OCI-LY7 (cell line): ENCODE data around the gene PFKP. TPM values are rescaled to one million over a fixed set of nuclear protein-coding genes. Genes with fewer than 3 reads are reported as not detected.
"Not testable (repeated sequence)": the region's sequence is repeated elsewhere in the genome, so short reads cannot be mapped to it uniquely, and the experiment has no call there.

Source experiments
- BruUV-seq: library from RNA; stranded (reverse); fragments of 400-500 nt; replicated peaks from 2 replicates; lab custom pipeline; 2021; lab: Mats Ljungman, UMichigan
- CTCF ChIA-PET: fragments of 300-600 bp; sonication (Branson Sonifier 250); formaldehyde crosslinking; loops from one replicate; lab custom pipeline; 2022; ENCODE audit warnings: antibody characterized with exemption; ENCODE audit not compliant: unreplicated experiment; lab: Charles Lee
- POLR2A ChIA-PET: fragments of 300-600 bp; sonication (Branson Sonifier 250); formaldehyde crosslinking; loops from one replicate; lab custom pipeline; 2022; ENCODE audit warnings: antibody characterized with exemption; lab: Charles Lee
- DNase-seq: peaks from one replicate; pipeline ENCODE4 v3.0.0-alpha.2; 2015; ENCODE audit warnings: low spot score
- H2AFZ ChIP-seq: fragments of 200-600 bp; sonication (generic), shearing (Covaris generic); 2 replicates; pipeline ENCODE4 v1.6.1; 2014; ENCODE audit warnings: mild to moderate bottlenecking, antibody characterized with exemption, low read length, moderate library complexity
- H3K27ac ChIP-seq: fragments of 200-600 bp; sonication (generic); 2 replicates; pipeline ENCODE4 v1.5.1; 2014; ENCODE audit warnings: mixed run types, low read depth, mild to moderate bottlenecking, moderate library complexity, low read length, inconsistent platforms; ENCODE audit not compliant: poor library complexity, severe bottlenecking
- H3K36me3 ChIP-seq: fragments of 200-600 bp; sonication (generic); 2 replicates; pipeline ENCODE4 v1.6.1; 2014; ENCODE audit warnings: mild to moderate bottlenecking, antibody characterized with exemption, low read length, moderate library complexity, mixed read lengths; ENCODE audit not compliant: insufficient read depth
- H3K4me1 ChIP-seq: fragments of 200-600 bp; sonication (generic); 2 replicates; pipeline ENCODE4 v1.5.1; 2014; ENCODE audit warnings: mild to moderate bottlenecking, low read length; ENCODE audit not compliant: insufficient read depth, poor library complexity, severe bottlenecking
- H3K4me2 ChIP-seq: fragments of 200-600 bp; sonication (generic); 2 replicates; pipeline ENCODE4 v1.6.1; 2014; ENCODE audit warnings: mild to moderate bottlenecking, low read length
- H3K4me3 ChIP-seq: fragments of 200-600 bp; sonication (generic); 2 replicates; pipeline ENCODE4 v1.5.1; 2014; ENCODE audit warnings: mild to moderate bottlenecking, low read depth, low read length; ENCODE audit not compliant: poor library complexity, severe bottlenecking
- H3K79me2 ChIP-seq: fragments of 200-600 bp; sonication (generic); 2 replicates; pipeline ENCODE4 v1.6.1; 2016; ENCODE audit warnings: low read depth, mild to moderate bottlenecking, low read length, moderate library complexity, mixed read lengths; ENCODE audit not compliant: insufficient read depth
- H3K9me2 ChIP-seq: fragments of 200-600 bp; sonication (generic); 2 replicates; pipeline ENCODE4 v1.6.1; 2016; ENCODE audit warnings: mild to moderate bottlenecking, low read length, mixed read lengths; ENCODE audit not compliant: insufficient read depth
- H3K9me3 ChIP-seq: fragments of 200-600 bp; sonication (generic); 2 replicates; pipeline ENCODE4 v1.6.1; 2014; ENCODE audit warnings: mild to moderate bottlenecking, mixed run types, low read length, mixed read lengths
- H4K20me1 ChIP-seq: fragments of 200-600 bp; sonication (generic); 2 replicates; pipeline ENCODE4 v1.6.1; 2014; ENCODE audit warnings: mild to moderate bottlenecking, antibody characterized with exemption, low read length, moderate library complexity, mixed read lengths; ENCODE audit not compliant: insufficient read depth
- CTCF ChIP-seq: fragments of 200-600 bp; sonication (generic); conservative IDR thresholded peaks from 2 replicates; pipeline ENCODE4 v1.5.1; 2014; ENCODE audit warnings: mild to moderate bottlenecking, antibody characterized with exemption, low read length, moderate library complexity, mixed read lengths
- EZH2phosphoT487 ChIP-seq: fragments of 200-600 bp; sonication (generic); IDR thresholded peaks from 2 replicates; pipeline ENCODE4 v1.6.1; 2018; ENCODE audit warnings: low read depth, borderline replicate concordance, mild to moderate bottlenecking, mixed run types, antibody characterized with exemption, low read length, moderate library complexity, mixed read lengths
- intact Hi-C: fragments of 100-400 bp; cut with micrococcal nuclease; formaldehyde crosslinking; loops from one replicate; pipeline ENCODE4 v1.10.0; 2022; ENCODE audit not compliant: unreplicated experiment
- total RNA-seq, 2 experiments: library from RNA; depleted of rRNA in 1 of 2; stranded (reverse); fragments of >200 nt in 1 of 2; shearing (Covaris generic) in 1 of 2; gene quantifications; 2 replicates each; pipeline ENCODE4 v1.2.3, GENCODE V29; 2014 to 2022

The PFKP gene
- total RNA-seq, 2 experiments from 2014 or later, result 85.4 to 154 TPM

GRCh38 chr10:3057946-3058345 is 9.4 kb upstream of the PFKP start:
- no peaks in the 10 kb centered on the region for H3K36me3 ChIP-seq
- no peaks in the 10 kb centered on the region for H3K79me2 ChIP-seq
- no peaks in the 10 kb centered on the region for H3K9me2 ChIP-seq
- H3K4me1 ChIP-seq, result no peaks in the 10 kb centered on the region
- no peak overlapping the region for H3K4me2 ChIP-seq
- intact Hi-C loops, result no loop called here
- ChIA-PET POLR2A (interaction anchor here (0.5 to 0.7 kb wide), 2 partner anchors 12 to 1773 kb away, joined by 3 read pairs; no protein-coding TSS in a partner anchor), CTCF (no interaction called here)
- no peak overlapping the region for H3K4me3 ChIP-seq
- no peaks in the 10 kb centered on the region for H4K20me1 ChIP-seq
- H3K27ac ChIP-seq, result no peak overlapping the region
- no TSS peak for BruUV-seq
- no peak for TF ChIP-seq CTCF
- no peak for TF ChIP-seq EZH2phosphoT487
- DNase-seq, result no peak
- no peak overlapping the region for H2AFZ ChIP-seq
- no peaks in the 10 kb centered on the region for H3K9me3 ChIP-seq

- Histone ChIP-seq H3K79me2 (no peaks in the 10 kb centered on the region), H3K9me3 (no peaks in the 10 kb centered on the region), H3K4me2 (no peak overlapping the region), H3K9me2 (no peaks in the 10 kb centered on the region), H3K27ac (no peak overlapping the region), H4K20me1 (no peaks in the 10 kb centered on the region), H2AFZ (no peak overlapping the region), H3K36me3 (no peaks in the 10 kb centered on the region), H3K4me3 (no peak overlapping the region), H3K4me1 (no peaks in the 10 kb centered on the region)
- CTCF ChIA-PET, result no interaction called here
- TF ChIP-seq CTCF (no peak), EZH2phosphoT487 (no peak)
- intact Hi-C loops, result no loop called here
- POLR2A ChIA-PET, result no interaction called here
- DNase-seq, result no peak
- BruUV-seq, result no TSS peak
Measured at GRCh38 chr10:3059974-3060373, 7.4 kb upstream of the PFKP start.

- TF ChIP-seq CTCF, result no peak
- TF ChIP-seq EZH2phosphoT487, result no peak
- POLR2A ChIA-PET, result no interaction called here
Measured at GRCh38 chr10:3060481-3060889, 6.9 kb upstream of the PFKP start.

GRCh38 chr10:3061323-3061898 is 5.9 kb upstream of the PFKP start:
- DNase-seq, CTCF ChIA-PET, H3K4me1 ChIP-seq, intact Hi-C loops, POLR2A ChIA-PET, BruUV-seq, H3K9me3 ChIP-seq, H4K20me1 ChIP-seq, H3K79me2 ChIP-seq, H3K27ac ChIP-seq, H3K9me2 ChIP-seq, H3K36me3 ChIP-seq, H2AFZ ChIP-seq, H3K4me2 ChIP-seq, H3K4me3 ChIP-seq: not testable (repeated sequence)

More at GRCh38 chr10:3060481-3060889, 6.9 kb upstream of the PFKP start:
- Histone ChIP-seq H2AFZ (no peak overlapping the region), H3K27ac (no peak overlapping the region), H4K20me1 (no peaks in the 10 kb centered on the region), H3K4me1 (no peaks in the 10 kb centered on the region), H3K79me2 (no peaks in the 10 kb centered on the region), H3K4me3 (no peak overlapping the region), H3K9me2 (no peaks in the 10 kb centered on the region), H3K9me3 (no peaks in the 10 kb centered on the region), H3K4me2 (no peak overlapping the region), H3K36me3 (no peaks in the 10 kb centered on the region)
- CTCF ChIA-PET, result no interaction called here
- no peak for DNase-seq
- intact Hi-C loops, result no loop called here
- BruUV-seq, result no TSS peak
